Endothelial cell of umbilical vein (primary cell): ENCODE measurements around the gene LRRC59. TPM values are rescaled to one million over a fixed set of nuclear protein-coding genes. Genes with fewer than 3 reads are reported as not detected.

ENCODE experiments used
- BruUV-seq: library from RNA; stranded (reverse); fragments of 400-500 nt; replicated peaks from 2 replicates; lab custom pipeline; 2021; lab: Mats Ljungman, UMichigan
- CTCF ChIA-PET: fragments of 300-600, 350-600 bp; sonication (Branson Sonifier 250); formaldehyde crosslinking; loops from one replicate; lab custom pipeline; 2021; ENCODE audit warnings: antibody characterized with exemption, inconsistent platforms; lab: Charles Lee
- POLR2A ChIA-PET: fragments of 300-600, 350-600 bp; sonication (Branson Sonifier 250); formaldehyde crosslinking; loops from one replicate; lab custom pipeline; 2021; ENCODE audit warnings: antibody characterized with exemption, inconsistent platforms; lab: Charles Lee
- DNase-seq: peaks from one replicate; pipeline ENCODE4 v3.0.0-alpha.2; 2011; ENCODE audit warnings: low read depth, low spot score
- FAIRE-seq: peaks from 2 replicates; lab custom pipeline; 2011; peaks lifted over from hg19 to GRCh38; lab: Jason Lieb, UNC
- H2AFZ ChIP-seq: 2 replicates; pipeline ENCODE4 v1.6.0; 2012; ENCODE audit warnings: low read depth, low read length, control low read depth, inconsistent platforms
- H3K27ac ChIP-seq: 2 replicates; pipeline ENCODE4 v1.5.1; 2011; ENCODE audit warnings: low read depth, mild to moderate bottlenecking, control low read depth, low read length, moderate library complexity; ENCODE audit not compliant: insufficient read depth
- H3K27me3 ChIP-seq, 2 experiments: 2 replicates each; pipeline versions ENCODE4 v1.6.0 to v1.6.1; 2011; ENCODE audit warnings: low read length in 2 of 2, mixed read lengths in 1 of 2; ENCODE audit not compliant: control insufficient read depth in 2 of 2, insufficient read depth in 2 of 2
- H3K36me3 ChIP-seq, 2 experiments: 2 replicates in 1 of 2; 3 replicates in 1 of 2; pipeline ENCODE4 v1.5.1; 2011; ENCODE audit warnings: low read length in 2 of 2, mild to moderate bottlenecking in 1 of 2, moderate library complexity in 1 of 2; ENCODE audit not compliant: control insufficient read depth in 2 of 2, insufficient read depth in 2 of 2; ENCODE audit errors: extremely low read depth in 1 of 2
- H3K4me1 ChIP-seq: 3 replicates; pipeline ENCODE4 v1.5.1; 2011; ENCODE audit warnings: mild to moderate bottlenecking, low read length; ENCODE audit not compliant: control insufficient read depth, insufficient read depth; ENCODE audit errors: extremely low read depth
- H3K4me2 ChIP-seq: 2 replicates; pipeline ENCODE4 v1.6.1; 2011; ENCODE audit warnings: low read length, control low read depth, mixed read lengths; ENCODE audit not compliant: insufficient read depth
- H3K4me3 ChIP-seq, 3 experiments: fragments of 200-600 bp in 1 of 3; sonication (generic), shearing (Covaris generic) in 1 of 3; replicated peaks in 1 of 3; 2 replicates each; pipeline ENCODE4 v1.5.1; 2011 to 2016; ENCODE audit warnings: control low read depth in 3 of 3, low read length in 3 of 3, mild to moderate bottlenecking in 2 of 3, inconsistent platforms in 1 of 3, low read depth in 1 of 3, moderate library complexity in 1 of 3; ENCODE audit not compliant: insufficient read depth in 1 of 3
- H3K79me2 ChIP-seq: 2 replicates; pipeline ENCODE4 v1.6.0; 2012; ENCODE audit warnings: low read length, inconsistent platforms; ENCODE audit not compliant: control insufficient read depth, insufficient read depth
- H3K9ac ChIP-seq: replicated peaks from 2 replicates; pipeline ENCODE3; 2011; ENCODE audit warnings: low read length, control low read depth; ENCODE audit not compliant: insufficient read depth; ENCODE audit errors: extremely low read depth
- H3K9me1 ChIP-seq: replicated peaks from 3 replicates; pipeline ENCODE4 v1.6.0; 2011; ENCODE audit warnings: mild to moderate bottlenecking, low read length; ENCODE audit not compliant: control insufficient read depth, insufficient read depth; ENCODE audit errors: extremely low read depth
- H3K9me3 ChIP-seq: replicated peaks from 2 replicates; pipeline ENCODE4 v1.5.1; 2012; ENCODE audit warnings: low read length, inconsistent platforms; ENCODE audit not compliant: control insufficient read depth, insufficient read depth
- H4K20me1 ChIP-seq: replicated peaks from 2 replicates; pipeline ENCODE3; 2011; ENCODE audit warnings: mild to moderate bottlenecking, low read length; ENCODE audit not compliant: control insufficient read depth, insufficient read depth; ENCODE audit errors: extremely low read depth
- EZH2 ChIP-seq: IDR thresholded peaks from 2 replicates; pipeline ENCODE4 v1.6.1; 2012; ENCODE audit warnings: borderline replicate concordance, low read depth, mild to moderate bottlenecking, moderate library complexity, low read length, inconsistent platforms; ENCODE audit not compliant: severe bottlenecking
- FOS ChIP-seq: IDR thresholded peaks from 2 replicates; pipeline ENCODE4 v1.6.1; 2011; ENCODE audit warnings: mild to moderate bottlenecking, low read length, moderate library complexity, borderline replicate concordance; ENCODE audit not compliant: insufficient read depth
- GATA2 ChIP-seq: IDR thresholded peaks from 2 replicates; pipeline ENCODE4 v1.7.0; 2011; ENCODE audit warnings: low read depth, mild to moderate bottlenecking, moderate library complexity, mixed read lengths, low read length; ENCODE audit not compliant: insufficient read length, insufficient read depth
- JUN ChIP-seq: IDR thresholded peaks from 2 replicates; pipeline ENCODE4 v1.6.1; 2011; ENCODE audit warnings: borderline replicate concordance, low read depth; ENCODE audit not compliant: insufficient read length, insufficient read depth
- MYC ChIP-seq: IDR thresholded peaks from one replicate; pipeline ENCODE4 v1.6.1; 2011; ENCODE audit warnings: mild to moderate bottlenecking, low read depth, low read length
- POLR2A ChIP-seq: IDR thresholded peaks from 2 replicates; pipeline ENCODE4 v1.6.1; 2012; ENCODE audit warnings: low read depth, mild to moderate bottlenecking, control low read depth, low read length
- POLR2AphosphoS5 ChIP-seq: IDR thresholded peaks from 2 replicates; pipeline ENCODE4 v1.6.1; 2012; ENCODE audit warnings: low read depth, mild to moderate bottlenecking, control low read depth, low read length, moderate library complexity; ENCODE audit not compliant: insufficient read depth
- dilution Hi-C: fragments of 300-500 bp; cut with MboI; formaldehyde crosslinking; loops from one replicate; pipeline ENCODE4 v1.15.0; 2019; ENCODE audit warnings: low sequenced_read_pairs; ENCODE audit not compliant: extremely low pct_ligation_motif_present
- intact Hi-C: fragments of 100-400 bp; cut with micrococcal nuclease; formaldehyde crosslinking; loops from one replicate; pipeline ENCODE4 v1.10.0; 2022
- polyA plus RNA-seq, 4 experiments: library from polyadenylated mRNA; depleted of rRNA in 3 of 4; stranded (reverse) in 3 of 4; unstranded in 1 of 4; fragments of >200 nt; gene quantifications; 2 replicates each; pipeline versions ENCODE4 v1.2.1 to v1.2.3, GENCODE V29; 2011 to 2012; ENCODE audit warnings: missing spikeins in 1 of 4
- total RNA-seq: library from RNA; stranded (reverse); gene quantifications from 2 replicates; pipeline ENCODE4 v1.2.3, GENCODE V29; 2021
- TF ChIP-seq, protein P1 (sequence below), 2 donors: IDR thresholded peaks; 1 replicate in 1 of 2; 2 replicates in 1 of 2; pipeline ENCODE4 v1.5.1; 2011; ENCODE audit warnings: low read length in 2 of 2, mild to moderate bottlenecking in 2 of 2, moderate library complexity in 2 of 2, control low read depth in 1 of 2, inconsistent platforms in 1 of 2, low read depth in 1 of 2; ENCODE audit not compliant: insufficient read depth in 1 of 2; ENCODE audit errors: extremely low read depth in 1 of 2
- TF ChIP-seq, protein P2 (sequence below): IDR thresholded peaks from 2 replicates; pipeline ENCODE4 v1.6.1; 2011; ENCODE audit not compliant: insufficient read depth, insufficient read length

The LRRC59 gene
- total and polyA plus RNA-seq, 2 donors (not counting 3 experiments of a cell fraction or from before 2014, with no cell fraction given), result 93.9 to 183 TPM

DNA sequence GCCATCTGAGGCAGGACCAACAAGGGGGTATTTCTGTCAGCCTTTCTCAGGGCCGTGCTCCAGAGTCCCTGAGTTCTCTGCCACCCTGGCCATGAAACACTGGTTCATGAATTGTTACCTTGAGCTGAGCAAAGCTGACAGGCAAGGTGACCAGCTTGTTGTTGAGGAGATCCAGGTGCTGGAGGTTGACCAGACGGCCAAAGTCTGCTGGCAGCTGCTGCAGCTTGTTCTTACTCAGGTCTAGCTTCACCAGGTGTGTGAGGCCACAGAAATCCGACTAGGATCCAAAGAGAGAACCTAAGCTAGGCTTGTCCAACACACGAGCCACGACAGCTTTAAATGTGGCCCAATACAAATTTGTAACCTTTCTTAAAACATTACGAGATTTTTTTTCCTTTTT, 4.7 kb downstream of the LRRC59 start:
- Histone ChIP-seq H2AFZ (no peak overlapping the region), H3K27ac (no peak overlapping the region), H3K4me2 (no peak overlapping the region), H3K79me2 (peaks cover 66% of the 10 kb centered on the region), H3K9me1 (no peaks in the 10 kb centered on the region), H3K4me1 (peaks cover 18% of the 10 kb centered on the region), H3K9ac (no peak overlapping the region), H3K4me3 (no peak overlapping the region), H3K9me3 (no peaks in the 10 kb centered on the region), H3K27me3 (no peaks in the 10 kb centered on the region), H3K36me3 (peaks cover 50 to 63% of the 10 kb centered on the region in 2 experiments), H4K20me1 (peaks cover 6% of the 10 kb centered on the region)
- dilution Hi-C loops, result no loop called here
- no peak for DNase-seq
- POLR2A ChIA-PET, result no interaction called here
- CTCF ChIA-PET, result interaction anchor here (1.1 kb wide), 1 partner anchor 86 kb away, joined by 3 read pairs; the partner anchor contains the start of gene RSAD1
- intact Hi-C loops, result no loop called here
- no peak for TF ChIP-seq POLR2A
- no peak for TF ChIP-seq MYC
- no peak for TF ChIP-seq JUN
- no peak for TF ChIP-seq FOS
- TF ChIP-seq, protein P1, sequence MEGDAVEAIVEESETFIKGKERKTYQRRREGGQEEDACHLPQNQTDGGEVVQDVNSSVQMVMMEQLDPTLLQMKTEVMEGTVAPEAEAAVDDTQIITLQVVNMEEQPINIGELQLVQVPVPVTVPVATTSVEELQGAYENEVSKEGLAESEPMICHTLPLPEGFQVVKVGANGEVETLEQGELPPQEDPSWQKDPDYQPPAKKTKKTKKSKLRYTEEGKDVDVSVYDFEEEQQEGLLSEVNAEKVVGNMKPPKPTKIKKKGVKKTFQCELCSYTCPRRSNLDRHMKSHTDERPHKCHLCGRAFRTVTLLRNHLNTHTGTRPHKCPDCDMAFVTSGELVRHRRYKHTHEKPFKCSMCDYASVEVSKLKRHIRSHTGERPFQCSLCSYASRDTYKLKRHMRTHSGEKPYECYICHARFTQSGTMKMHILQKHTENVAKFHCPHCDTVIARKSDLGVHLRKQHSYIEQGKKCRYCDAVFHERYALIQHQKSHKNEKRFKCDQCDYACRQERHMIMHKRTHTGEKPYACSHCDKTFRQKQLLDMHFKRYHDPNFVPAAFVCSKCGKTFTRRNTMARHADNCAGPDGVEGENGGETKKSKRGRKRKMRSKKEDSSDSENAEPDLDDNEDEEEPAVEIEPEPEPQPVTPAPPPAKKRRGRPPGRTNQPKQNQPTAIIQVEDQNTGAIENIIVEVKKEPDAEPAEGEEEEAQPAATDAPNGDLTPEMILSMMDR (IDR thresholded peaks at IDR 0.05; ENCODE audit: extremely low read depth in 1 of 2, insufficient read depth in 1 of 2, low read depth in 1 of 2, low read length in 2 of 2), result no peak
- no peak for FAIRE-seq
- BruUV-seq, result no TSS peak

GRCh38 chr17:50389534-50389933, 7.8 kb downstream of the LRRC59 start:
- H3K9me1 ChIP-seq, result no peaks in the 10 kb centered on the region
- peaks cover 8% of the 10 kb centered on the region for H4K20me1 ChIP-seq
- no peak overlapping the region for H3K4me2 ChIP-seq
- dilution Hi-C loops, result no loop called here
- H3K4me3 ChIP-seq, result no peak overlapping the region
- no peaks in the 10 kb centered on the region for H3K9me3 ChIP-seq
- peaks cover 38% of the 10 kb centered on the region for H3K79me2 ChIP-seq
- peaks cover under 1% of the 10 kb centered on the region for H3K4me1 ChIP-seq
- DNase-seq (no peak), FAIRE-seq (no peak)
- H3K27ac ChIP-seq, result no peak overlapping the region
- TF ChIP-seq, protein P1 (IDR thresholded peaks at IDR 0.05; ENCODE audit: extremely low read depth in 1 of 2, insufficient read depth in 1 of 2, low read depth in 1 of 2, low read length in 2 of 2), result no peak
- TF ChIP-seq MYC (no peak), FOS (no peak), GATA2 (no peak), POLR2AphosphoS5 (no peak), EZH2 (no peak)
- TF ChIP-seq, protein P2, sequence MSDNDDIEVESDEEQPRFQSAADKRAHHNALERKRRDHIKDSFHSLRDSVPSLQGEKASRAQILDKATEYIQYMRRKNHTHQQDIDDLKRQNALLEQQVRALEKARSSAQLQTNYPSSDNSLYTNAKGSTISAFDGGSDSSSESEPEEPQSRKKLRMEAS, result no peak
- H3K9ac ChIP-seq, result no peak overlapping the region
- intact Hi-C loops, result no loop called here
- CTCF ChIA-PET, result interaction anchor here (1.9 kb wide), 1 partner anchor 90 kb away, joined by 4 read pairs; no protein-coding TSS in a partner anchor
- BruUV-seq, result no TSS peak
- H3K36me3 ChIP-seq, result peaks cover 64 to 84% of the 10 kb centered on the region in 2 experiments
- H3K27me3 ChIP-seq, result no peaks in the 10 kb centered on the region
- H2AFZ ChIP-seq, result no peak overlapping the region
- POLR2A ChIA-PET, result no interaction called here
